ENCODE data around the gene CLIC5.

Gene CLIC5

GRCh38 chr6:46032110-46032998 is 16.7 kb upstream of the CLIC5 start:
- DNase-seq: no peak

- no peak for DNase-seq
These were observed 13.9 kb upstream of the CLIC5 start for GRCh38 chr6:46029602-46030001.

- no peak for DNase-seq
These were observed 10.6 kb upstream of the CLIC5 start for GRCh38 chr6:46026307-46026706.

- no peak for DNase-seq
These were observed 9.9 kb upstream of the CLIC5 start for GRCh38 chr6:46025573-46025972.

- no peak for DNase-seq
These were observed 8.6 kb upstream of the CLIC5 start for GRCh38 chr6:46024124-46024769.

GRCh38 chr6:46023216-46023915 is 7.7 kb upstream of the CLIC5 start:
- DNase-seq: peak; percentile 14

GRCh38 chr6:46022106-46022948 is 6.7 kb upstream of the CLIC5 start:
- no peak for DNase-seq

GRCh38 chr6:46017726-46018125 is 2.1 kb upstream of the CLIC5 start:
- no peak for DNase-seq

- DNase-seq: no peak
These were observed 476 bp upstream of the CLIC5 start for GRCh38 chr6:46016063-46016608.

- no peak for DNase-seq
These were observed 1.0 kb downstream of the CLIC5 start for GRCh38 chr6:46014511-46015118.

- DNase-seq: no peak
These were observed 1.6 kb downstream of the CLIC5 start for GRCh38 chr6:46014046-46014445.

GRCh38 chr6:46013639-46014038 is 2.0 kb downstream of the CLIC5 start:
- no peak for DNase-seq

- DNase-seq: no peak
These were observed 2.8 kb downstream of the CLIC5 start for GRCh38 chr6:46012834-46013233.

GRCh38 chr6:46011188-46012085 is 4.2 kb downstream of the CLIC5 start:
- no peak for DNase-seq

- DNase-seq: no peak
These were observed 4.9 kb downstream of the CLIC5 start for GRCh38 chr6:46010771-46011170.

GRCh38 chr6:46010270-46010669 is 5.4 kb downstream of the CLIC5 start:
- DNase-seq: no peak

- DNase-seq: no peak
These were observed 13.4 kb downstream of the CLIC5 start for GRCh38 chr6:46002264-46002663.

- DNase-seq: no peak
These were observed 14.8 kb downstream of the CLIC5 start for GRCh38 chr6:46000905-46001304.

GRCh38 chr6:45998524-45998923 is 17.1 kb downstream of the CLIC5 start:
- no peak for DNase-seq

GRCh38 chr6:45997875-45998506 is 17.7 kb downstream of the CLIC5 start:
- no peak for DNase-seq

All from NCI-H2029 (cell line).